ENCODE measurements around the gene REEP1. TPM values are rescaled to one million over a fixed set of nuclear protein-coding genes. Genes with fewer than 3 reads are reported as not detected.

The REEP1 gene
- total RNA-seq, 2 donors from 2014 or later, result 6.6 to 224 TPM

GRCh38 chr2:86284401-86284841 is 53.0 kb downstream of the REEP1 start:
- Histone ChIP-seq H3K4me3 (no peak overlapping the region), H3K9me3 (no peaks in the 10 kb centered on the region), H3K27me3 (replicated peaks; ENCODE audit: insufficient read depth) (no peaks in the 10 kb centered on the region), H3K4me1 (replicated peaks) (no peaks in the 10 kb centered on the region), H3K27ac (no peak overlapping the region), H3K36me3 (no peaks in the 10 kb centered on the region)
- intact Hi-C loops (cut with DNase I), result no loop called here
- TF ChIP-seq POLR2AphosphoS5 (IDR thresholded peaks at IDR 0.05), result no peak
- TF ChIP-seq POLR2A (IDR thresholded peaks at IDR 0.05), result no peak
- no peak for TF ChIP-seq CTCF (IDR thresholded peaks at IDR 0.05)
- DNase-seq (ENCODE audit: low spot score), result no peak
- 82% methylated on average over 12 of the region's 12 CpGs for WGBS

GRCh38 chr2:86283411-86284030 is 53.9 kb downstream of the REEP1 start:
- intact Hi-C loops (cut with DNase I), result no loop called here
- no peak overlapping the region for H3K27ac ChIP-seq
- DNase-seq (ENCODE audit: low spot score), result no peak

GRCh38 chr2:86281066-86281700 is 56.2 kb downstream of the REEP1 start:
- no peaks in the 10 kb centered on the region for H3K4me1 ChIP-seq (replicated peaks)
- H3K27me3 ChIP-seq (replicated peaks; ENCODE audit: insufficient read depth), result no peaks in the 10 kb centered on the region
- WGBS, result 96% methylated on average over 14 of the region's 14 CpGs
- intact Hi-C loops (cut with DNase I), result no loop called here
- no peak for DNase-seq (ENCODE audit: low spot score)
- TF ChIP-seq CTCF (IDR thresholded peaks at IDR 0.05) (no peak), POLR2A (IDR thresholded peaks at IDR 0.05) (no peak), POLR2AphosphoS5 (IDR thresholded peaks at IDR 0.05) (no peak)
- H3K9me3 ChIP-seq, result no peaks in the 10 kb centered on the region
- H3K36me3 ChIP-seq, result no peaks in the 10 kb centered on the region
- no peak overlapping the region for H3K4me3 ChIP-seq
- no peak overlapping the region for H3K27ac ChIP-seq

More at GRCh38 chr2:86283411-86284030, 53.9 kb downstream of the REEP1 start:
- 63% methylated on average over 5 of the region's 5 CpGs for WGBS
- Histone ChIP-seq H3K36me3 (no peaks in the 10 kb centered on the region), H3K4me3 (no peak overlapping the region), H3K4me1 (replicated peaks) (no peaks in the 10 kb centered on the region), H3K9me3 (no peaks in the 10 kb centered on the region), H3K27me3 (replicated peaks; ENCODE audit: insufficient read depth) (no peaks in the 10 kb centered on the region)
- TF ChIP-seq POLR2AphosphoS5 (IDR thresholded peaks at IDR 0.05) (no peak), POLR2A (IDR thresholded peaks at IDR 0.05) (no peak), CTCF (IDR thresholded peaks at IDR 0.05) (no peak)

GRCh38 chr2:86280191-86280667 is 57.2 kb downstream of the REEP1 start:
- H3K27me3 ChIP-seq (replicated peaks; ENCODE audit: insufficient read depth), result no peaks in the 10 kb centered on the region
- H3K36me3 ChIP-seq, result no peaks in the 10 kb centered on the region
- intact Hi-C loops (cut with DNase I), result no loop called here
- TF ChIP-seq POLR2AphosphoS5 (IDR thresholded peaks at IDR 0.05), result no peak
- TF ChIP-seq CTCF (IDR thresholded peaks at IDR 0.05), result no peak
- no peak for TF ChIP-seq POLR2A (IDR thresholded peaks at IDR 0.05)
- 35% methylated on average over 5 of the region's 5 CpGs for WGBS
- H3K27ac ChIP-seq, result no peak overlapping the region
- H3K9me3 ChIP-seq, result no peaks in the 10 kb centered on the region
- H3K4me1 ChIP-seq (replicated peaks), result no peaks in the 10 kb centered on the region
- no peak overlapping the region for H3K4me3 ChIP-seq
- no peak for DNase-seq (ENCODE audit: low spot score)

- Histone ChIP-seq H3K9me3 (no peaks in the 10 kb centered on the region), H3K4me3 (no peak overlapping the region), H3K27me3 (replicated peaks; ENCODE audit: insufficient read depth) (no peaks in the 10 kb centered on the region), H3K36me3 (no peaks in the 10 kb centered on the region), H3K27ac (no peak overlapping the region), H3K4me1 (replicated peaks) (no peaks in the 10 kb centered on the region)
- TF ChIP-seq POLR2A (IDR thresholded peaks at IDR 0.05) (no peak), CTCF (IDR thresholded peaks at IDR 0.05) (no peak), POLR2AphosphoS5 (IDR thresholded peaks at IDR 0.05) (no peak)
- 98% methylated on average over 3 of the region's 3 CpGs for WGBS
- no peak for DNase-seq (ENCODE audit: low spot score)
- intact Hi-C loops (cut with DNase I), result no loop called here
Observed at GRCh38 chr2:86275962-86276361, 61.5 kb downstream of the REEP1 start.
